ENCODE measurements around the gene MBNL1.

GRCh38 chr3:152505926-152506325 is 237.2 kb downstream of the MBNL1 start:
- TF ChIP-seq CTCF (IDR thresholded peaks at IDR 0.05) (no peak), POLR2A (IDR thresholded peaks at IDR 0.05) (no peak), EP300 (IDR thresholded peaks at IDR 0.05) (no peak)

Measured in tibial nerve (tissue), 4 donors.